T-helper 17 cell (primary cell): ENCODE data around the gene S100A7A. TPM values are rescaled to one million over a fixed set of nuclear protein-coding genes. Genes with fewer than 3 reads are reported as not detected.

Experiments
- ATAC-seq: fragments of 150-1000 bp; cut with Tn5 transposase; 2 replicates; pipeline ENCODE4 v1.10.0; 2021; ENCODE audit warnings: mild to moderate bottlenecking, moderate library complexity
- DNase-seq, 3 donors: peaks; one replicate each; pipeline versions ENCODE4 v3.0.0 to v3.0.0-alpha.2; 2020 to 2021
- H3K9me3 ChIP-seq: one replicate; pipeline ENCODE4 v1.7.0; 2013; ENCODE audit warnings: low read length, mild to moderate bottlenecking; ENCODE audit not compliant: control insufficient read depth, poor library complexity, severe bottlenecking
- H3K27ac Mint-ChIP-seq: one replicate; pipeline ENCODE4 v1.8.0; 2022; ENCODE audit warnings: mild to moderate bottlenecking, moderate library complexity, mixed read lengths
- H3K27me3 Mint-ChIP-seq: one replicate; pipeline ENCODE4 v1.8.0; 2022; ENCODE audit warnings: mixed read lengths
- H3K36me3 Mint-ChIP-seq: one replicate; pipeline ENCODE4 v1.8.0; 2022; ENCODE audit warnings: low read depth, mixed read lengths
- H3K4me1 Mint-ChIP-seq: one replicate; pipeline ENCODE4 v1.8.0; 2022; ENCODE audit warnings: mild to moderate bottlenecking, mixed read lengths
- H3K4me3 Mint-ChIP-seq: one replicate; pipeline ENCODE4 v1.8.0; 2022; ENCODE audit warnings: mild to moderate bottlenecking, moderate library complexity, mixed read lengths
- total RNA-seq, 4 donors: library from RNA in 2 of 4; stranded (reverse) in 2 of 4; gene quantifications; one replicate each; pipeline ENCODE4 v1.2.3 and lab custom pipeline; 2022 to 2026

Gene S100A7A
- total RNA-seq, 2 donors from 2014 or later = not detected

GRCh38 chr1:153465811-153466636 is 49.7 kb downstream of the S100A7A start:
- H3K27ac Mint-ChIP-seq = no peak overlapping the region

GRCh38 chr1:153466908-153467307 is 50.6 kb downstream of the S100A7A start:
- peaks cover 30% of the 10 kb centered on the region for H3K27me3 Mint-ChIP-seq

More at GRCh38 chr1:153465811-153466636, 49.7 kb downstream of the S100A7A start:
- H3K36me3 Mint-ChIP-seq = peaks cover 2% of the 10 kb centered on the region
- peak; percentile 44 to 64 (median 55) for DNase-seq
- ATAC-seq = peak; percentile 79
- no peaks in the 10 kb centered on the region for H3K4me1 Mint-ChIP-seq
- peaks cover 33% of the 10 kb centered on the region for H3K27me3 Mint-ChIP-seq
- H3K9me3 ChIP-seq = no peaks in the 10 kb centered on the region
- no peak overlapping the region for H3K4me3 Mint-ChIP-seq

GRCh38 chr1:153470707-153471106 is 54.4 kb downstream of the S100A7A start:
- DNase-seq (no peak), ATAC-seq (no peak)
- Mint-ChIP-seq H3K27me3 (peaks cover 14% of the 10 kb centered on the region), H3K4me1 (no peaks in the 10 kb centered on the region), H3K4me3 (no peak overlapping the region), H3K36me3 (peaks cover 7% of the 10 kb centered on the region), H3K27ac (no peak overlapping the region)
- peaks cover 2% of the 10 kb centered on the region for H3K9me3 ChIP-seq

More at GRCh38 chr1:153466908-153467307, 50.6 kb downstream of the S100A7A start:
- no peak overlapping the region for H3K4me3 Mint-ChIP-seq
- peaks cover 2% of the 10 kb centered on the region for H3K9me3 ChIP-seq
- no peak overlapping the region for H3K27ac Mint-ChIP-seq
- H3K36me3 Mint-ChIP-seq = peaks cover 2% of the 10 kb centered on the region
- DNase-seq (no peak), ATAC-seq (no peak)
- H3K4me1 Mint-ChIP-seq = no peaks in the 10 kb centered on the region

Other genes with a start within 250 kb of the S100A7A start
- not detected for gene LELP1, start 213.1 kb upstream of the S100A7A start, total RNA-seq
- gene PRR9, start 198.9 kb upstream of the S100A7A start, total RNA-seq = not detected
- not detected for gene LORICRIN, start 156.8 kb upstream of the S100A7A start, total RNA-seq
- gene PGLYRP3, start 103.6 kb upstream of the S100A7A start, total RNA-seq = not detected
- gene PGLYRP4, start 67.7 kb upstream of the S100A7A start, total RNA-seq = not detected
- 100 to 1,000 TPM in 1 of 2 donors, 10 to 100 TPM in 1; 11.9 to 138 TPM for gene S100A9, start 58.7 kb upstream of the S100A7A start, total RNA-seq
- 1 to 10 TPM; 2.0 to 9.1 TPM for gene S100A12, start 40.9 kb upstream of the S100A7A start, total RNA-seq
- gene S100A8, start 25.4 kb upstream of the S100A7A start, total RNA-seq = 100 to 1,000 TPM in 1 of 2 donors, 1 to 10 TPM in 1; 4.6 to 110 TPM
- gene S100A7, start 44.1 kb downstream of the S100A7A start, total RNA-seq = not detected
- gene S100A6, start 119.5 kb downstream of the S100A7A start, total RNA-seq = 100 to 1,000 TPM; 303 to 331 TPM
- 1 to 10 TPM in 1 of 2 donors, not detected in 1; 1.1 TPM for gene S100A5, start 124.4 kb downstream of the S100A7A start, total RNA-seq
- 1,000 to 10,000 TPM in 1 of 2 donors, 100 to 1,000 TPM in 1; 935 to 1,018 TPM for gene S100A4, start 129.3 kb downstream of the S100A7A start, total RNA-seq
- not detected for gene S100A3, start 132.7 kb downstream of the S100A7A start, total RNA-seq
- under 1 TPM in 1 of 2 donors, not detected in 1; 0.52 TPM for gene S100A2, start 149.3 kb downstream of the S100A7A start, total RNA-seq
- not detected for gene S100A16, start 196.6 kb downstream of the S100A7A start, total RNA-seq
- gene S100A14, start 199.8 kb downstream of the S100A7A start, total RNA-seq = not detected
- 1 to 10 TPM; 3.1 to 4.6 TPM for gene S100A13, start 211.0 kb downstream of the S100A7A start, total RNA-seq
- not detected for gene S100A1, start 211.9 kb downstream of the S100A7A start, total RNA-seq
- 10 to 100 TPM; 82.0 to 82.4 TPM for gene CHTOP, start 217.5 kb downstream of the S100A7A start, total RNA-seq
- 10 to 100 TPM; 17.6 to 18.2 TPM for gene SNAPIN, start 242.2 kb downstream of the S100A7A start, total RNA-seq